Renal cortical epithelial cell (primary cell): ENCODE results near the gene SLC25A33. TPM values are rescaled to one million over a fixed set of nuclear protein-coding genes. Genes with fewer than 3 reads are reported as not detected.
"Not testable (repeated sequence)": the region's sequence is repeated elsewhere in the genome, so short reads cannot be mapped to it uniquely, and the experiment has no call there.

Experiments used
- DNase-seq: peaks from one replicate; pipeline ENCODE4 v3.0.0-alpha.2; 2011; ENCODE audit warnings: low read depth
- total RNA-seq: library from RNA; depleted of rRNA; stranded (reverse); fragments of >200 nt; gene quantifications from 2 replicates; pipeline ENCODE4 v1.2.3, GENCODE V29; 2014

Gene SLC25A33
- total RNA-seq, 1 donor from 2014 or later: 3.0 TPM

- no peak for DNase-seq
Measured at GRCh38 chr1:9621032-9621431, 81.8 kb downstream of the SLC25A33 start.

- no peak for DNase-seq
Measured at GRCh38 chr1:9624081-9624480, 84.8 kb downstream of the SLC25A33 start.

GRCh38 chr1:9625030-9625429, 85.8 kb downstream of the SLC25A33 start:
- not testable (repeated sequence) for DNase-seq

GRCh38 chr1:9626201-9626608, 86.9 kb downstream of the SLC25A33 start:
- DNase-seq: no peak

GRCh38 chr1:9628541-9629444, 89.5 kb downstream of the SLC25A33 start:
- DNase-seq: no peak

- no peak for DNase-seq
Measured at GRCh38 chr1:9629445-9630201, 90.4 kb downstream of the SLC25A33 start.

GRCh38 chr1:9630331-9631111, 91.3 kb downstream of the SLC25A33 start:
- DNase-seq: no peak

GRCh38 chr1:9631613-9632012, 92.3 kb downstream of the SLC25A33 start:
- no peak for DNase-seq

- DNase-seq: no peak
Measured at GRCh38 chr1:9633493-9633892, 94.2 kb downstream of the SLC25A33 start.

- no peak for DNase-seq
Measured at GRCh38 chr1:9634582-9634981, 95.3 kb downstream of the SLC25A33 start.

Other genes starting within 250 kb of the SLC25A33 start
- gene SPSB1, start 246.6 kb upstream of the SLC25A33 start, total RNA-seq: 22.4 and 34.7 TPM in 2 replicates
- gene TMEM201, start 49.4 kb downstream of the SLC25A33 start, total RNA-seq: 4.2 and 12.8 TPM in 2 replicates
- 18.4 and 29.5 TPM in 2 replicates for gene PIK3CD, start 112.3 kb downstream of the SLC25A33 start, total RNA-seq